ENCODE data around the gene KAT6B.

Gene KAT6B

GRCh38 chr10:74925291-74925690 is 98.9 kb downstream of the KAT6B start:
- DNase-seq, result no peak

GRCh38 chr10:74925708-74926107 is 99.3 kb downstream of the KAT6B start:
- DNase-seq, result peak; percentile 39

GRCh38 chr10:74926791-74927585 is 100.6 kb downstream of the KAT6B start:
- DNase-seq, result no peak

GRCh38 chr10:74927701-74928100 is 101.3 kb downstream of the KAT6B start:
- DNase-seq, result no peak

- no peak for DNase-seq
Measured at GRCh38 chr10:74928742-74929191, 102.4 kb downstream of the KAT6B start.

- DNase-seq, result no peak
Measured at GRCh38 chr10:74929197-74929596, 102.8 kb downstream of the KAT6B start.

- no peak for DNase-seq
Measured at GRCh38 chr10:74930965-74931364, 104.6 kb downstream of the KAT6B start.

- DNase-seq, result no peak
Measured at GRCh38 chr10:74932648-74933047, 106.2 kb downstream of the KAT6B start.

GRCh38 chr10:74934100-74934812 is 107.9 kb downstream of the KAT6B start:
- DNase-seq, result no peak

GRCh38 chr10:74936577-74937265 is 110.3 kb downstream of the KAT6B start:
- no peak for DNase-seq

- DNase-seq, result no peak
Measured at GRCh38 chr10:74937266-74937856, 111.0 kb downstream of the KAT6B start.

- no peak for DNase-seq
Measured at GRCh38 chr10:74944205-74944604, 117.8 kb downstream of the KAT6B start.

GRCh38 chr10:74947781-74948401 is 121.5 kb downstream of the KAT6B start:
- peak; percentile 35 for DNase-seq

GRCh38 chr10:74949034-74949832 is 122.8 kb downstream of the KAT6B start:
- DNase-seq, result no peak

GRCh38 chr10:74949843-74950765 is 123.7 kb downstream of the KAT6B start:
- no peak for DNase-seq

- no peak for DNase-seq
Measured at GRCh38 chr10:74953214-74953613, 126.8 kb downstream of the KAT6B start.

- no peak for DNase-seq
Measured at GRCh38 chr10:74955796-74956195, 129.4 kb downstream of the KAT6B start.

- no peak for DNase-seq
Measured at GRCh38 chr10:74956555-74957111, 130.2 kb downstream of the KAT6B start.

GRCh38 chr10:74957285-74957961 is 131.0 kb downstream of the KAT6B start:
- DNase-seq, result no peak

GRCh38 chr10:74958316-74958715 is 131.9 kb downstream of the KAT6B start:
- DNase-seq, result no peak
